ENCODE results near the gene ENAH. TPM values are rescaled to one million over a fixed set of nuclear protein-coding genes. Genes with fewer than 3 reads are reported as not detected.

ENAH gene
- total RNA-seq, 4 donors from 2014 or later, result 198 to 229 (median 201) TPM

- TF ChIP-seq EP300 (IDR thresholded peaks at IDR 0.05) (no peak), POLR2A (IDR thresholded peaks at IDR 0.05; ENCODE audit: low read depth) (no peak), POLR2AphosphoS5 (IDR thresholded peaks at IDR 0.05) (no peak)
- TF ChIP-seq, protein P1, sequence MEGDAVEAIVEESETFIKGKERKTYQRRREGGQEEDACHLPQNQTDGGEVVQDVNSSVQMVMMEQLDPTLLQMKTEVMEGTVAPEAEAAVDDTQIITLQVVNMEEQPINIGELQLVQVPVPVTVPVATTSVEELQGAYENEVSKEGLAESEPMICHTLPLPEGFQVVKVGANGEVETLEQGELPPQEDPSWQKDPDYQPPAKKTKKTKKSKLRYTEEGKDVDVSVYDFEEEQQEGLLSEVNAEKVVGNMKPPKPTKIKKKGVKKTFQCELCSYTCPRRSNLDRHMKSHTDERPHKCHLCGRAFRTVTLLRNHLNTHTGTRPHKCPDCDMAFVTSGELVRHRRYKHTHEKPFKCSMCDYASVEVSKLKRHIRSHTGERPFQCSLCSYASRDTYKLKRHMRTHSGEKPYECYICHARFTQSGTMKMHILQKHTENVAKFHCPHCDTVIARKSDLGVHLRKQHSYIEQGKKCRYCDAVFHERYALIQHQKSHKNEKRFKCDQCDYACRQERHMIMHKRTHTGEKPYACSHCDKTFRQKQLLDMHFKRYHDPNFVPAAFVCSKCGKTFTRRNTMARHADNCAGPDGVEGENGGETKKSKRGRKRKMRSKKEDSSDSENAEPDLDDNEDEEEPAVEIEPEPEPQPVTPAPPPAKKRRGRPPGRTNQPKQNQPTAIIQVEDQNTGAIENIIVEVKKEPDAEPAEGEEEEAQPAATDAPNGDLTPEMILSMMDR (IDR thresholded peaks at IDR 0.05), result no peak
- Histone ChIP-seq H3K4me1 (peaks cover 6 to 15% (median 12%) of the 10 kb centered on the region in 4 donors), H3K36me3 (peaks cover 0 to 2% (median 0%) of the 10 kb centered on the region in 4 donors), H3K4me3 (no peak overlapping the region), H3K27ac (replicated peaks in 1 of 4) (no peak overlapping the region), H3K27me3 (no peaks in the 10 kb centered on the region), H3K9me3 (no peaks in the 10 kb centered on the region)
- intact Hi-C loops (cut with DNase I), result no loop called here
- WGBS, result 87% methylated on average over 2 of the region's 2 CpGs
- no peak for DNase-seq (ENCODE audit: extremely low spot score)
These were observed 118.2 kb downstream of the ENAH start for GRCh38 chr1:225534772-225535171.

DNA sequence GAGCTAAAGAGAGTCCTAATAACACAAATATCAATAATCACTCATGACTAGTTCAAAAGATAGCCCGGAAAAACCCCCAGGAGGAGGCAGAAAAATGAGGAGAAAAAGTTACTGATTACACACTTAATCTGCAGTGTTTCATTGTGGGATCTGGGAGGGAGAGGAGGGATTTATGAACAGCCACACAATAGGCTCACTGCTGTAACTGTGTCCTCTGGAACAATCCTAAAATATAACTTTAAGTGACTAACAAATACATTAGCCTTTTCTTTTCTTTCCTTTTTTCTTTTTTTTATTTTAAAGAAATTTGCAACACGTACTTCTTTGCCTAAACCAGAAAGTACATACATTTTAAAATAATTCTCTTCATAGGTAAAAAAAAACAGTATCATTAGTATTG is 118.8 kb downstream of the ENAH start:
- H3K4me1 ChIP-seq, result peaks cover 6 to 12% (median 11%) of the 10 kb centered on the region in 4 donors
- intact Hi-C loops (cut with DNase I), result no loop called here
- no peaks in the 10 kb centered on the region for H3K27me3 ChIP-seq
- 89% methylated on average over 2 of the region's 2 CpGs for WGBS
- no peak for DNase-seq (ENCODE audit: extremely low spot score)
- H3K27ac ChIP-seq (replicated peaks in 1 of 4), result no peak overlapping the region
- no peaks in the 10 kb centered on the region for H3K9me3 ChIP-seq
- no peak overlapping the region for H3K4me3 ChIP-seq
- no peak for TF ChIP-seq POLR2A (IDR thresholded peaks at IDR 0.05; ENCODE audit: low read depth)
- TF ChIP-seq, protein P1 (IDR thresholded peaks at IDR 0.05), result no peak
- TF ChIP-seq EP300 (IDR thresholded peaks at IDR 0.05), result no peak
- no peak for TF ChIP-seq POLR2AphosphoS5 (IDR thresholded peaks at IDR 0.05)
- H3K36me3 ChIP-seq, result peaks cover 0 to 8% (median 0%) of the 10 kb centered on the region in 4 donors

DNA sequence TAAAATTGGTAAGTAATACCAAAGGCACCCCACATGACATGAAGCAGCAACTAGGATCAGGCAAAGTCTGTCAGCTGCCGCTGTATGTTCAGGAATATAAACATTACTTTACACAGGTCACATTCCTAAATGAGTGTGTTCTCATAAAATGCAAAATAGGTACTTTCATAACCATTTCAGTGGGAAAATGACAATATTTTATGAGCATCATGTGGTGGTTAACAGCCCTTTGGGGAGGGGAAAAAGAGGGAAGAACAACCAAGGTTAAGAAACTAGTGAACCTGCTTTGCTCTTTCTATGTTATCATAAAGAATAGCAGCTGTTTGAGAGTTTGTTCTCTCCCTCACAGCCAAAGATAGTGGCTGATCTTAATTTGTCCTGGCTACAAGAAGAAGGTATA is 119.7 kb downstream of the ENAH start:
- H3K4me1 ChIP-seq, result peaks cover 6 to 13% (median 10%) of the 10 kb centered on the region in 4 donors
- intact Hi-C loops (cut with DNase I), result no loop called here
- H3K27me3 ChIP-seq, result no peaks in the 10 kb centered on the region
- no peak overlapping the region for H3K27ac ChIP-seq (replicated peaks in 1 of 4)
- TF ChIP-seq EP300 (IDR thresholded peaks at IDR 0.05), result no peak
- no peak for TF ChIP-seq POLR2A (IDR thresholded peaks at IDR 0.05; ENCODE audit: low read depth)
- TF ChIP-seq, protein P1 (IDR thresholded peaks at IDR 0.05), result no peak
- no peak for TF ChIP-seq POLR2AphosphoS5 (IDR thresholded peaks at IDR 0.05)
- no peak overlapping the region for H3K4me3 ChIP-seq
- no peaks in the 10 kb centered on the region for H3K9me3 ChIP-seq
- DNase-seq (ENCODE audit: extremely low spot score), result no peak
- peaks cover 0 to 9% (median 0%) of the 10 kb centered on the region in 4 donors for H3K36me3 ChIP-seq
- WGBS, result 76% methylated on average over 1 of the region's 1 CpG

- WGBS, result 80% methylated on average over 2 of the region's 2 CpGs
- H3K4me3 ChIP-seq, result no peak overlapping the region
- no peaks in the 10 kb centered on the region for H3K27me3 ChIP-seq
- intact Hi-C loops (cut with DNase I), result no loop called here
- H3K9me3 ChIP-seq, result no peaks in the 10 kb centered on the region
- DNase-seq (ENCODE audit: extremely low spot score), result no peak
- H3K4me1 ChIP-seq, result peaks cover 10 to 21% (median 13%) of the 10 kb centered on the region in 4 donors
- H3K36me3 ChIP-seq, result peaks cover 0 to 9% (median 0%) of the 10 kb centered on the region in 4 donors
- no peak for TF ChIP-seq POLR2AphosphoS5 (IDR thresholded peaks at IDR 0.05)
- TF ChIP-seq EP300 (IDR thresholded peaks at IDR 0.05), result no peak
- no peak overlapping the region for H3K27ac ChIP-seq (replicated peaks in 1 of 4)
These were observed 120.5 kb downstream of the ENAH start for GRCh38 chr1:225532240-225532944.

GRCh38 chr1:225529726-225530125 is 123.2 kb downstream of the ENAH start:
- TF ChIP-seq POLR2AphosphoS5 (IDR thresholded peaks at IDR 0.05) (no peak), EP300 (IDR thresholded peaks at IDR 0.05) (no peak), POLR2A (IDR thresholded peaks at IDR 0.05; ENCODE audit: low read depth) (no peak)
- TF ChIP-seq, protein P1 (IDR thresholded peaks at IDR 0.05), result no peak
- WGBS, result 95% methylated on average over 4 of the region's 4 CpGs
- Histone ChIP-seq H3K27ac (replicated peaks in 1 of 4) (no peak overlapping the region), H3K4me1 (peaks cover 22 to 33% (median 25%) of the 10 kb centered on the region in 4 donors), H3K27me3 (no peaks in the 10 kb centered on the region), H3K4me3 (no peak overlapping the region), H3K36me3 (peaks cover 0 to 9% (median 0%) of the 10 kb centered on the region in 4 donors), H3K9me3 (no peaks in the 10 kb centered on the region)
- no peak for DNase-seq (ENCODE audit: extremely low spot score)
- intact Hi-C loops (cut with DNase I), result no loop called here
